GM13976 (cell line): ENCODE measurements around the gene GPR42.

Source experiments
- DNase-seq: peaks from one replicate; pipeline ENCODE4 v3.0.0; 2012; ENCODE audit warnings: low spot score
- CTCF ChIP-seq: IDR thresholded peaks from 2 replicates; pipeline ENCODE4 v1.5.1; 2012; ENCODE audit warnings: borderline replicate concordance, mild to moderate bottlenecking; ENCODE audit not compliant: insufficient read depth; ENCODE audit errors: extremely low read depth, missing control alignments, control extremely low read depth
- in situ Hi-C: fragments of 300-500 bp; cut with MboI; formaldehyde crosslinking; loops from one replicate; pipeline ENCODE4 v1.12.0; 2022; ENCODE audit warnings: low sequenced_read_pairs, mixed read lengths, inconsistent platforms; ENCODE audit not compliant: unreplicated experiment

GPR42 gene

GRCh38 chr19:35349614-35350521, 21.0 kb upstream of the GPR42 start:
- DNase-seq = peak; percentile 36
- no peak for TF ChIP-seq CTCF
- in situ Hi-C loops = loop anchor here (10.0 kb wide), 2 partner anchors 115 to 145 kb away; partner anchors contain the start of gene KRTDAP

- peak; percentile 37 for DNase-seq
- TF ChIP-seq CTCF = no peak
- in situ Hi-C loops = loop anchor here (10.0 kb wide), 2 partner anchors 114 to 144 kb away; partner anchors contain the start of gene KRTDAP
Measured at GRCh38 chr19:35350591-35350990, 20.3 kb upstream of the GPR42 start.

- DNase-seq = peak; percentile 26
- TF ChIP-seq CTCF = no peak
- in situ Hi-C loops = loop anchor here (10.0 kb wide), 2 partner anchors 113 to 143 kb away; partner anchors contain the start of gene KRTDAP
Measured at GRCh38 chr19:35351411-35352176, 19.3 kb upstream of the GPR42 start.

GRCh38 chr19:35352177-35352447, 18.8 kb upstream of the GPR42 start:
- no peak for TF ChIP-seq CTCF
- DNase-seq = no peak
- in situ Hi-C loops = loop anchor here (10.0 kb wide), 2 partner anchors 113 to 143 kb away; partner anchors contain the start of gene KRTDAP

GRCh38 chr19:35352448-35353304, 18.2 kb upstream of the GPR42 start:
- in situ Hi-C loops = loop anchor here (10.0 kb wide), 2 partner anchors 112 to 142 kb away; partner anchors contain the start of gene KRTDAP
- peak; percentile 84 for DNase-seq
- TF ChIP-seq CTCF = peak; percentile 84

- TF ChIP-seq CTCF = no peak
- in situ Hi-C loops = loop anchor here (10.0 kb wide), 2 partner anchors 111 to 141 kb away; partner anchors contain the start of gene KRTDAP
- no peak for DNase-seq
Measured at GRCh38 chr19:35353635-35354034, 17.2 kb upstream of the GPR42 start.
